Activated T-cell treated with anti-CD3 and anti-CD28 coated beads, Interleukin-2, amount 50 U/mL, for 4 hours (primary cell): ENCODE data around the gene BUD13. TPM values are rescaled to one million over a fixed set of nuclear protein-coding genes. Genes with fewer than 3 reads are reported as not detected.

ENCODE experiments used
- ATAC-seq, 2 donors: fragments of 200-7000 bp; cut with Tn5 transposase; one replicate each; pipeline ENCODE4 v1.10.0; 2021
- DNase-seq: peaks from one replicate; pipeline ENCODE4 v3.0.0-alpha.2; 2020
- H3K27me3 Mint-ChIP-seq: one replicate; pipeline ENCODE4 v1.8.0; 2021; ENCODE audit warnings: low read depth, mixed read lengths
- H3K36me3 Mint-ChIP-seq: one replicate; pipeline ENCODE4 v1.8.0; 2022; ENCODE audit warnings: mixed read lengths; ENCODE audit not compliant: insufficient read depth
- H3K4me1 Mint-ChIP-seq: one replicate; pipeline ENCODE4 v1.8.0; 2021; ENCODE audit warnings: low read depth, mixed read lengths
- H3K4me3 Mint-ChIP-seq: one replicate; pipeline ENCODE4 v1.8.0; 2021; ENCODE audit warnings: mild to moderate bottlenecking, moderate library complexity, mixed read lengths
- H3K9me3 Mint-ChIP-seq: one replicate; pipeline ENCODE4 v1.8.0; 2021; ENCODE audit warnings: mixed read lengths
- total RNA-seq, 3 donors: library from RNA; stranded (reverse); gene quantifications; one replicate each; pipeline ENCODE4 v1.2.1, GENCODE V29; 2021

The BUD13 gene
- total RNA-seq, 3 donors from 2014 or later, result 26.3 to 28.5 (median 27.7) TPM

- H3K4me3 Mint-ChIP-seq, result no peak overlapping the region
- no peaks in the 10 kb centered on the region for H3K9me3 Mint-ChIP-seq
- H3K27me3 Mint-ChIP-seq, result no peaks in the 10 kb centered on the region
- ATAC-seq (no peak), DNase-seq (no peak)
- H3K4me1 Mint-ChIP-seq, result no peaks in the 10 kb centered on the region
- H3K36me3 Mint-ChIP-seq, result peaks cover 34% of the 10 kb centered on the region
Observed at GRCh38 chr11:116750070-116750718, 22.6 kb downstream of the BUD13 start.

- Mint-ChIP-seq H3K4me1 (peaks cover 3% of the 10 kb centered on the region), H3K36me3 (peaks cover 8% of the 10 kb centered on the region), H3K9me3 (no peaks in the 10 kb centered on the region), H3K4me3 (no peak overlapping the region), H3K27me3 (no peaks in the 10 kb centered on the region)
- peak in 1 of 2 donors; percentile 59 for ATAC-seq
- no peak for DNase-seq
Observed at GRCh38 chr11:116742104-116742503, 30.7 kb downstream of the BUD13 start.

GRCh38 chr11:116740741-116741140 is 32.0 kb downstream of the BUD13 start:
- Mint-ChIP-seq H3K4me1 (peaks cover 3% of the 10 kb centered on the region), H3K4me3 (no peak overlapping the region), H3K36me3 (peaks cover 3% of the 10 kb centered on the region), H3K27me3 (no peaks in the 10 kb centered on the region), H3K9me3 (no peaks in the 10 kb centered on the region)
- ATAC-seq (no peak), DNase-seq (no peak)

GRCh38 chr11:116738975-116739374 is 33.8 kb downstream of the BUD13 start:
- H3K9me3 Mint-ChIP-seq, result no peaks in the 10 kb centered on the region
- H3K4me3 Mint-ChIP-seq, result no peak overlapping the region
- peaks cover 3% of the 10 kb centered on the region for H3K4me1 Mint-ChIP-seq
- H3K27me3 Mint-ChIP-seq, result no peaks in the 10 kb centered on the region
- no peaks in the 10 kb centered on the region for H3K36me3 Mint-ChIP-seq
- ATAC-seq (no peak), DNase-seq (no peak)

GRCh38 chr11:116736763-116737162 is 36.0 kb downstream of the BUD13 start:
- Mint-ChIP-seq H3K27me3 (no peaks in the 10 kb centered on the region), H3K4me1 (peaks cover 3% of the 10 kb centered on the region), H3K9me3 (no peaks in the 10 kb centered on the region), H3K4me3 (no peak overlapping the region), H3K36me3 (no peaks in the 10 kb centered on the region)
- DNase-seq (no peak), ATAC-seq (no peak)

GRCh38 chr11:116733969-116734508 is 38.7 kb downstream of the BUD13 start:
- Mint-ChIP-seq H3K4me3 (no peak overlapping the region), H3K4me1 (peaks cover 3% of the 10 kb centered on the region), H3K27me3 (no peaks in the 10 kb centered on the region), H3K9me3 (no peaks in the 10 kb centered on the region), H3K36me3 (no peaks in the 10 kb centered on the region)
- DNase-seq (no peak), ATAC-seq (no peak)

GRCh38 chr11:116733043-116733755 is 39.6 kb downstream of the BUD13 start:
- peaks cover 3% of the 10 kb centered on the region for H3K4me1 Mint-ChIP-seq
- no peaks in the 10 kb centered on the region for H3K36me3 Mint-ChIP-seq
- no peak overlapping the region for H3K4me3 Mint-ChIP-seq
- ATAC-seq (peak; percentile 11 to 20), DNase-seq (no peak)
- no peaks in the 10 kb centered on the region for H3K9me3 Mint-ChIP-seq
- no peaks in the 10 kb centered on the region for H3K27me3 Mint-ChIP-seq

GRCh38 chr11:116732271-116733042 is 40.3 kb downstream of the BUD13 start:
- H3K27me3 Mint-ChIP-seq, result no peaks in the 10 kb centered on the region
- DNase-seq, result peak; percentile 51
- peaks cover 3% of the 10 kb centered on the region for H3K4me1 Mint-ChIP-seq
- H3K36me3 Mint-ChIP-seq, result no peaks in the 10 kb centered on the region
- H3K4me3 Mint-ChIP-seq, result no peak overlapping the region
- peak; percentile 87 to 93 for ATAC-seq
- no peaks in the 10 kb centered on the region for H3K9me3 Mint-ChIP-seq

GRCh38 chr11:116731821-116732220 is 41.0 kb downstream of the BUD13 start:
- no peaks in the 10 kb centered on the region for H3K36me3 Mint-ChIP-seq
- peaks cover 3% of the 10 kb centered on the region for H3K4me1 Mint-ChIP-seq
- no peak for DNase-seq

GRCh38 chr11:116731097-116731761 is 41.6 kb downstream of the BUD13 start:
- DNase-seq (no peak), ATAC-seq (no peak)
- H3K9me3 Mint-ChIP-seq, result no peaks in the 10 kb centered on the region
- peaks cover 3% of the 10 kb centered on the region for H3K4me1 Mint-ChIP-seq
- peaks cover 6% of the 10 kb centered on the region for H3K27me3 Mint-ChIP-seq
- no peak overlapping the region for H3K4me3 Mint-ChIP-seq
- H3K36me3 Mint-ChIP-seq, result no peaks in the 10 kb centered on the region

More at GRCh38 chr11:116731821-116732220, 41.0 kb downstream of the BUD13 start:
- Mint-ChIP-seq H3K27me3 (no peaks in the 10 kb centered on the region), H3K4me3 (no peak overlapping the region), H3K9me3 (no peaks in the 10 kb centered on the region)
- no peak for ATAC-seq

- no peak for DNase-seq
- ATAC-seq, result no peak
- peaks cover 7% of the 10 kb centered on the region for H3K27me3 Mint-ChIP-seq
- no peaks in the 10 kb centered on the region for H3K36me3 Mint-ChIP-seq
- H3K4me3 Mint-ChIP-seq, result no peak overlapping the region
- H3K9me3 Mint-ChIP-seq, result no peaks in the 10 kb centered on the region
- H3K4me1 Mint-ChIP-seq, result peaks cover 3% of the 10 kb centered on the region
Observed at GRCh38 chr11:116730601-116731000, 42.2 kb downstream of the BUD13 start.

- no peaks in the 10 kb centered on the region for H3K9me3 Mint-ChIP-seq
- DNase-seq (no peak), ATAC-seq (no peak)
- H3K4me3 Mint-ChIP-seq, result no peak overlapping the region
- H3K36me3 Mint-ChIP-seq, result no peaks in the 10 kb centered on the region
- H3K27me3 Mint-ChIP-seq, result peaks cover 7% of the 10 kb centered on the region
- H3K4me1 Mint-ChIP-seq, result peaks cover 3% of the 10 kb centered on the region
Observed at GRCh38 chr11:116730241-116730561, 42.6 kb downstream of the BUD13 start.

- no peak for DNase-seq
- Mint-ChIP-seq H3K27me3 (peaks cover 7% of the 10 kb centered on the region), H3K4me3 (no peak overlapping the region), H3K9me3 (no peaks in the 10 kb centered on the region), H3K36me3 (no peaks in the 10 kb centered on the region), H3K4me1 (peaks cover 3% of the 10 kb centered on the region)
- ATAC-seq, result no peak
Observed at GRCh38 chr11:116729501-116730240, 43.1 kb downstream of the BUD13 start.
